GM12875 (cell line): ENCODE results near the gene PDE1A.

Source experiments
- H3K4me3 ChIP-seq: one replicate; pipeline ENCODE4 v1.5.1; 2011; ENCODE audit warnings: low read depth, low read length, control low read depth
- TF ChIP-seq, protein P1 (sequence below): IDR thresholded peaks from 2 replicates; pipeline ENCODE4 v1.5.1; 2011; ENCODE audit warnings: low read depth, mild to moderate bottlenecking, control low read depth, inconsistent platforms, low read length, moderate library complexity, borderline replicate concordance; ENCODE audit not compliant: insufficient read depth

Gene PDE1A

DNA sequence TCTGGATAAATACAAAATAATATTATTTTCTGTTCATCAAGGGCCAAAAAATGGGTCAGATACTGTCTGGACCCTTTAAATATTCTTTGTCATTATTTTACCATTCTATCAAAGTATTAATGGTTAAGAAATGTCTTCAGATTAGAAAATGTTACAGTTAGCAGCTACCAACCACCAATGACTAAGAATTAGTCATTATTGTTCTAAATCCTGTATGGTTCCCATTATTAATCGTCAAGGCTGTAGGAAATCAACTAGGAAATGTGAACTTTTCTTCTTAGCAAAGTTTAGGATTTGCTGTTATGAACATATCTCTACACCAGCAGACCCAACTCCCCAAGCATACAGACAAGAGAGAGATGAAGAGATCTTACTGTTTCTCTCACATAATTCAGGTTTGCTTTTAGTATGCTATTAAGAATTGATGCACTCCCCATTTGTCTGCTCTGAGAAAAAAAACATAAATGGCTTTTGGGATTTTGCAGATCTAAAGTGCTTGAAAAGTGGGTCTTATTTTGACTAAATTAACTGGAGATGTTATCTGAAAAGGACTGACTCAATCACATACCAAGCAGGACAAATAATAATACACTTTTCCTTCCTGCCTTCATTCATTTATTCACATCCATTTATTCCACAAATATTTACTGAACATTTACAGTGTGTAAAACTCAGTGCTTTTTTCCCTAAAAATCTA lies 293.5 kb downstream of the PDE1A start:
- TF ChIP-seq, protein P1, sequence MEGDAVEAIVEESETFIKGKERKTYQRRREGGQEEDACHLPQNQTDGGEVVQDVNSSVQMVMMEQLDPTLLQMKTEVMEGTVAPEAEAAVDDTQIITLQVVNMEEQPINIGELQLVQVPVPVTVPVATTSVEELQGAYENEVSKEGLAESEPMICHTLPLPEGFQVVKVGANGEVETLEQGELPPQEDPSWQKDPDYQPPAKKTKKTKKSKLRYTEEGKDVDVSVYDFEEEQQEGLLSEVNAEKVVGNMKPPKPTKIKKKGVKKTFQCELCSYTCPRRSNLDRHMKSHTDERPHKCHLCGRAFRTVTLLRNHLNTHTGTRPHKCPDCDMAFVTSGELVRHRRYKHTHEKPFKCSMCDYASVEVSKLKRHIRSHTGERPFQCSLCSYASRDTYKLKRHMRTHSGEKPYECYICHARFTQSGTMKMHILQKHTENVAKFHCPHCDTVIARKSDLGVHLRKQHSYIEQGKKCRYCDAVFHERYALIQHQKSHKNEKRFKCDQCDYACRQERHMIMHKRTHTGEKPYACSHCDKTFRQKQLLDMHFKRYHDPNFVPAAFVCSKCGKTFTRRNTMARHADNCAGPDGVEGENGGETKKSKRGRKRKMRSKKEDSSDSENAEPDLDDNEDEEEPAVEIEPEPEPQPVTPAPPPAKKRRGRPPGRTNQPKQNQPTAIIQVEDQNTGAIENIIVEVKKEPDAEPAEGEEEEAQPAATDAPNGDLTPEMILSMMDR, result no peak
- no peak overlapping the region for H3K4me3 ChIP-seq

DNA sequence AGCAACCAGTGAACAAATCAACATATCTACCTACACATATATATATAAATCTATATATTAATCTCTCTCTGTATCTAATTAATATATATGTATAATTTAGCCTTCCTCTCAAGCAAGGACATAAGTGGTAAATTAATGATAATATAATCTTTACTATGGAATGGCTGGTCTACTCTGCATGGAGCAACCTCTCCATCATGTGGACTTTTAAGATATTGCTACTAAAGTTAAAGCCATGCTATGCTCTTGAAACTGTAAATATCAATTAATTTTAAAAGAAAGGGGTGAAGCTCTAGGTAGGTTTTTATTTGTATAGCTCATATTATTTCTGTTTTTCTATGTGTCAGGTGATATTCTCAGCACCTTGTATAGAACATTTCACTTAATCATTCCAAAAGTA lies 294.2 kb downstream of the PDE1A start:
- H3K4me3 ChIP-seq, result no peak overlapping the region
- TF ChIP-seq, protein P1, result no peak

DNA sequence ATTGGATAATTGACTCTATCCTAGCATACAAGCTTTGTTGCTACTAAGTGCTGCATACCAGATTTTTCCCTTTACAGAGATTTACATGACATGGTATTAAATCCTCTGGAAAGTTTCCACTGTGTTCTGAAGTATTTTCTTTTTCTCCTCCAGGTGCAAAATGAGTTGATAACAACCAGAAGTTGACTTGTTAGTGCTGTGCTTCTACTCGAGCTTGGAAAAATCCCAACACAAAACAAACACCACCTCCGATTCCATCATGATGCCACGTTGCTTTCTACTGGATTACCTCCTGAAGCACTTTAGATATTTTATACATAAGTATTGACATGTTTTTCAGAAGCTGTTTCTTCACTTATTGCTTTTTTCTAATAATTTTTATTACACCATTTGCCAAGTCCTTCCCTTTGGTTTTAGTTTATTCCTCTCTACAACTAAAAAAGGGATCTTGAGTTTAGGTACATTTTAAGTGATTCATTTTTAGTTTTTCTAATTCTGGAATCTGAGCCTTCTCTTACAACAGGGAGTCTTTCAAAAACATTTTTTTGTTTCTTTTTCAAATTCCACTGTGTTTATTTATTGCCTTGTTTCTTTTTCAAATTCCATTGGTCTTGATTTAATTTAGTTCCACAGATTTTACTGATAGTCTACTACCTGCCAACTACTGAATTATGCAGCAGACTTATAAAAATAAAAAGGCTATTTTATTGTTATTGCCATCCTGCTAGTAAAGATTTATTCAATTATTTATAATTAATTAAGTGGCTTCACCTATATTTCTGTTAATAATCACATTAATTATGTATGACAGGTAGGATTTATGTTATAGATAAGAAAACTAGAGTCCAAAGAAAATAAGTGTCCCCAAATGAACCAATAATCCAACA lies 297.8 kb downstream of the PDE1A start:
- TF ChIP-seq, protein P1, result no peak
- no peak overlapping the region for H3K4me3 ChIP-seq

DNA sequence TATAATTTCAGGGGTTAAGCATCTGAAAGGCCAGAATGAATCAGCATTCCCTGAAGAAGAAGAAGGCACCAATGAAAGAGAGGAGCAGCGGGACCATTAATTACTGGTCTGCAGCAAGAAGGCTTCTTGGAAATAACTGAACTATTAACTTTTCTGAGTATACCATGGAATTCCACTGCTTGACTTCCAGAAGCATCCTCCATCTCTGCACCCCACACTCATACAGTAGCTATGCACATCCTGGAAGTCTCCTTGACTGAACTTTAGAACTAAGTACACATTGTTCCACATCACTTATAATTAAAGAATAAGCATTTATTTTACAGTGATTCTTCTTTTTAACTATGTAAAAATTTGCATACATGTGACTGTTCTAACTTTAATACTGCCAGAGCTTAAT lies 309.6 kb downstream of the PDE1A start:
- TF ChIP-seq, protein P1, result no peak
- H3K4me3 ChIP-seq, result no peak overlapping the region

DNA sequence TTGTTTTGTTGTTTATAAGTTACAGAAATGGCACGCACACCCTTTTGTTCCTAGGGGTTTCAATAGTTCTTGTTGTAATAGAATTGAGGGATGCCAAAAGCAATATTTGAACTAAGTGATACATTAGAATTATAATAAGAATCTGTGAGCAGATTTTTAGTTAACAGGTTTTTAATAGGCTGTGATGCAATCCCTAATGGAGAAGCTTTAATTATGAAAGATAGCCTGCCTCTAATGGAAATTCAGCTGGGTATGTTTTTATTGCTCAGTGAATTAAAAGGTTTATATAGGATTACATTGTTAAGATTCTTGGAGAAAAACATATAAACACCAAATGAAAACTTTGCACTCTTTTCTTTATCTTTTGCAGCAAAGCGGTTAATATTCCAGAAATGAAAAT lies 310.1 kb downstream of the PDE1A start:
- H3K4me3 ChIP-seq, result no peak overlapping the region
- TF ChIP-seq, protein P1, result no peak

DNA sequence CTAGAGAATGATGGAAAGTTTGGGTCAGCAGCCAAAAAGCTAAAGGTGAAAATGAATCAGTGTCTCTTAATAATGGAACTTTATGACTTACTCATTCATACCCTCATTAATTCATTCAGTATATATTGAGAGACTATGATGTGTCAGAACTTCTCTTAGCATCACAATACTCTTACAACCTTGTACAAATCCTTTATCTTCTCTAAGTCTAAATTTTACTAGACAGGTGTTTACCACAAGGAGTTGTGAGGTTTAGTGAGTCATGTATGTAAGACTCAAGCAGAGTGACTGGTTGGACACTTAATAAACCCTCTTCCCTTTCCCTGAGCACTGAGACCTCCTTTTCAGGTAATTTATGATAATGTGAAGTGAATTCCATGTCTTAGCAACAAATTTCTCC lies 311.6 kb downstream of the PDE1A start:
- TF ChIP-seq, protein P1, result no peak
- H3K4me3 ChIP-seq, result no peak overlapping the region
